H1 (cell line): ENCODE measurements around the gene RETREG3. TPM values are rescaled to one million over a fixed set of nuclear protein-coding genes. Genes with fewer than 3 reads are reported as not detected.
"Not testable (repeated sequence)": the region's sequence is repeated elsewhere in the genome, so short reads cannot be mapped to it uniquely, and the experiment has no call there.

Experiments used
- CTCF ChIA-PET: fragments of 300-600 bp; sonication (Branson Sonifier 250); formaldehyde crosslinking; loops from one replicate; lab custom pipeline; 2021; ENCODE audit not compliant: partially characterized antibody; lab: Charles Lee
- POLR2A ChIA-PET: fragments of 300-600 bp; sonication (Branson Sonifier 250); formaldehyde crosslinking; loops from one replicate; lab custom pipeline; 2021; ENCODE audit warnings: inconsistent platforms; ENCODE audit not compliant: partially characterized antibody; lab: Charles Lee
- DNase-seq, 2 experiments: peaks; one replicate each; pipeline versions ENCODE4 v3.0.0 to v3.0.0-alpha.2; 2010 to 2022; ENCODE audit warnings: low spot score in 2 of 2, low read depth in 1 of 2, mixed read lengths in 1 of 2
- FAIRE-seq: peaks from 2 replicates; lab custom pipeline; 2011; peaks lifted over from hg19 to GRCh38; lab: Jason Lieb, UNC
- H2AFZ ChIP-seq: 2 replicates; pipeline ENCODE4 v1.8.1; 2012; ENCODE audit warnings: low read length, inconsistent platforms
- H2AK5ac ChIP-seq: 2 replicates; pipeline ENCODE4 v1.6.1; 2013; ENCODE audit warnings: low read depth, low read length
- H2BK120ac ChIP-seq: replicated peaks from 2 replicates; pipeline ENCODE3; 2013; ENCODE audit warnings: low read depth, low read length, inconsistent platforms
- H2BK12ac ChIP-seq: 2 replicates; pipeline ENCODE4 v1.6.1; 2013; ENCODE audit warnings: low read depth, low read length
- H2BK15ac ChIP-seq: 2 replicates; pipeline ENCODE4 v1.6.1; 2013; ENCODE audit warnings: low read length
- H2BK20ac ChIP-seq: 2 replicates; pipeline ENCODE4 v1.6.1; 2013; ENCODE audit warnings: low read length
- H2BK5ac ChIP-seq: 2 replicates; pipeline ENCODE4 v1.6.1; 2013; ENCODE audit warnings: low read depth, low read length
- H3K14ac ChIP-seq: 2 replicates; pipeline ENCODE4 v1.6.1; 2013; ENCODE audit warnings: inconsistent platforms; ENCODE audit not compliant: insufficient read length
- H3K18ac ChIP-seq: 2 replicates; pipeline ENCODE4 v1.6.1; 2013; ENCODE audit warnings: low read length; ENCODE audit errors: extremely low read depth
- H3K23ac ChIP-seq: 2 replicates; pipeline ENCODE4 v1.6.1; 2013; ENCODE audit warnings: inconsistent platforms; ENCODE audit not compliant: insufficient read length
- H3K23me2 ChIP-seq: 2 replicates; pipeline ENCODE4 v1.6.1; 2013; ENCODE audit warnings: low read depth, low read length
- H3K27ac ChIP-seq: 2 replicates; pipeline ENCODE4 v1.6.1; 2011; ENCODE audit warnings: low read depth, low read length, inconsistent platforms
- H3K27me3 ChIP-seq, 4 experiments: replicated peaks in 1 of 4; 1 replicate in 1 of 4; 2 replicates in 3 of 4; pipeline versions ENCODE4 v1.6.1 to v1.8.1; 2011 to 2013; ENCODE audit warnings: low read length in 3 of 4, mild to moderate bottlenecking in 3 of 4, inconsistent platforms in 2 of 4, mixed read lengths in 2 of 4, moderate library complexity in 1 of 4; ENCODE audit not compliant: control insufficient read depth in 3 of 4, insufficient read depth in 3 of 4; ENCODE audit errors: extremely low read depth in 1 of 4
- H3K36me3 ChIP-seq, 4 experiments: 2 replicates each; pipeline versions ENCODE4 v1.6.1 to v1.8.1; 2011 to 2013; ENCODE audit warnings: mild to moderate bottlenecking in 4 of 4, low read length in 3 of 4, moderate library complexity in 2 of 4, control low read depth in 1 of 4, inconsistent platforms in 1 of 4; ENCODE audit not compliant: insufficient read depth in 4 of 4, control insufficient read depth in 2 of 4
- H3K4ac ChIP-seq: replicated peaks from 2 replicates; pipeline ENCODE3; 2013; ENCODE audit warnings: low read length, low read depth, mixed read lengths, inconsistent platforms; ENCODE audit not compliant: insufficient read length
- H3K4me1 ChIP-seq, 4 experiments: replicated peaks in 1 of 4; 1 replicate in 1 of 4; 2 replicates in 3 of 4; pipeline versions ENCODE4 v1.6.1 to v1.8.1; 2011 to 2013; ENCODE audit warnings: low read length in 3 of 4, inconsistent platforms in 2 of 4, mixed read lengths in 1 of 4; ENCODE audit not compliant: insufficient read depth in 4 of 4, control insufficient read depth in 3 of 4
- H3K4me2 ChIP-seq, 2 experiments: 2 replicates each; pipeline versions ENCODE4 v1.6.1 to v1.8.1; 2011 to 2013; ENCODE audit warnings: low read depth in 2 of 2, low read length in 2 of 2, control low read depth in 1 of 2, inconsistent platforms in 1 of 2, mild to moderate bottlenecking in 1 of 2; ENCODE audit not compliant: insufficient read depth in 1 of 2
- H3K4me3 ChIP-seq, 4 experiments: fragments of 200-600, 300-600 bp in 1 of 4; sonication (generic), shearing (Covaris generic), sonication (Bioruptor Twin) in 1 of 4; 2 replicates each; pipeline versions ENCODE4 v1.5.1 to v1.8.1; 2011 to 2016; ENCODE audit warnings: low read length in 4 of 4, low read depth in 3 of 4, control low read depth in 2 of 4, inconsistent platforms in 2 of 4, mild to moderate bottlenecking in 2 of 4, mixed read lengths in 1 of 4, moderate library complexity in 1 of 4; ENCODE audit not compliant: insufficient read depth in 2 of 4; ENCODE audit errors: extremely low read depth in 1 of 4
- H3K56ac ChIP-seq: replicated peaks from 2 replicates; pipeline ENCODE3; 2013; ENCODE audit warnings: low read depth, mild to moderate bottlenecking, mixed read lengths, low read length, inconsistent platforms; ENCODE audit not compliant: insufficient read length
- H3K79me1 ChIP-seq: 2 replicates; pipeline ENCODE4 v1.6.1; 2013; ENCODE audit warnings: low read depth, low read length, control low read depth
- H3K79me2 ChIP-seq, 2 experiments: 2 replicates each; pipeline versions ENCODE4 v1.6.1 to v1.8.1; 2012 to 2013; ENCODE audit warnings: low read length in 2 of 2, mild to moderate bottlenecking in 2 of 2, inconsistent platforms in 1 of 2; ENCODE audit not compliant: insufficient read depth in 2 of 2, control insufficient read depth in 1 of 2
- H3K9ac ChIP-seq, 4 experiments: replicated peaks in 1 of 4; 1 replicate in 1 of 4; 2 replicates in 3 of 4; pipeline versions ENCODE4 v1.6.1 to v1.8.1; 2011 to 2013; ENCODE audit warnings: low read depth in 3 of 4, low read length in 3 of 4, control low read depth in 2 of 4, mild to moderate bottlenecking in 2 of 4, moderate library complexity in 2 of 4, inconsistent platforms in 1 of 4; ENCODE audit errors: extremely low read depth in 1 of 4
- H3K9me3 ChIP-seq, 2 experiments: 2 replicates each; pipeline versions ENCODE4 v1.6.1 to v1.8.1; 2012 to 2013; ENCODE audit warnings: mild to moderate bottlenecking in 2 of 2, moderate library complexity in 2 of 2, control low read depth in 1 of 2, inconsistent platforms in 1 of 2, low read depth in 1 of 2, low read length in 1 of 2, mixed read lengths in 1 of 2; ENCODE audit not compliant: insufficient read depth in 2 of 2
- H4K20me1 ChIP-seq, 2 experiments: replicated peaks in 1 of 2; 2 replicates each; pipeline versions ENCODE3 to v1.8.1; 2011 to 2013; ENCODE audit warnings: inconsistent platforms in 2 of 2, low read length in 2 of 2, mild to moderate bottlenecking in 1 of 2; ENCODE audit not compliant: insufficient read depth in 2 of 2, control insufficient read depth in 1 of 2
- H4K5ac ChIP-seq: 2 replicates; pipeline ENCODE4 v1.6.1; 2013; ENCODE audit warnings: low read length, low read depth, mixed read lengths, inconsistent platforms; ENCODE audit not compliant: insufficient read length
- H4K8ac ChIP-seq: 2 replicates; pipeline ENCODE4 v1.8.0; 2013; ENCODE audit warnings: mild to moderate bottlenecking, moderate library complexity, low read length, inconsistent platforms; ENCODE audit not compliant: insufficient read depth; ENCODE audit errors: extremely low read depth
- H4K91ac ChIP-seq: replicated peaks from 2 replicates; pipeline ENCODE3; 2013; ENCODE audit warnings: low read length, mixed read lengths, inconsistent platforms; ENCODE audit not compliant: insufficient read length
- WGBS, 2 experiments: shearing (Covaris generic) in 1 of 2; methylation state at CpG; one replicate each; pipeline versions ENCODE4 v1.1.6 to v1.1.7; 2013 to 2015; ENCODE audit warnings: low lambda C conversion rate in 2 of 2, mixed read lengths in 2 of 2, inconsistent platforms in 1 of 2, low coverage in 1 of 2, missing lambda C conversion rate in 1 of 2; ENCODE audit not compliant: insufficient replicate concordance in 2 of 2, insufficient coverage in 1 of 2, insufficient read length in 1 of 2; ENCODE audit errors: extremely low coverage in 1 of 2, missing lambda C conversion rate in 1 of 2; 5-methylcytosine and 5-hydroxymethylcytosine counted together
- polyA plus RNA-seq, 7 experiments: library from polyadenylated mRNA; depleted of rRNA in 3 of 7; stranded (reverse) in 5 of 7; unstranded in 2 of 7; fragments of >200 nt in 5 of 7; fragments of 200-250 nt in 2 of 7; gene quantifications; 1 replicate in 5 of 7; 2 replicates in 1 of 7; 4 replicates in 1 of 7; pipeline versions ENCODE4 v1.2.1 to v1.2.3, GENCODE V29; 2011 to 2013; ENCODE audit warnings: missing spikeins in 2 of 7, mixed read lengths in 2 of 7
- total RNA-seq: library from RNA; stranded (reverse); fragmentation: NEBNext Ultra II Directional; extraction: Animal tissue kit (Norgen Biotek cat#: 25700); gene quantifications from 2 replicates; pipeline ENCODE4 v1.2.1, GENCODE V29; 2021

RETREG3 gene
- total and polyA plus RNA-seq, 2 of the 8 experiments (the other 6 are each of a cell fraction or from before 2014, with no cell fraction given), result 23.7 to 42.6 TPM

DNA sequence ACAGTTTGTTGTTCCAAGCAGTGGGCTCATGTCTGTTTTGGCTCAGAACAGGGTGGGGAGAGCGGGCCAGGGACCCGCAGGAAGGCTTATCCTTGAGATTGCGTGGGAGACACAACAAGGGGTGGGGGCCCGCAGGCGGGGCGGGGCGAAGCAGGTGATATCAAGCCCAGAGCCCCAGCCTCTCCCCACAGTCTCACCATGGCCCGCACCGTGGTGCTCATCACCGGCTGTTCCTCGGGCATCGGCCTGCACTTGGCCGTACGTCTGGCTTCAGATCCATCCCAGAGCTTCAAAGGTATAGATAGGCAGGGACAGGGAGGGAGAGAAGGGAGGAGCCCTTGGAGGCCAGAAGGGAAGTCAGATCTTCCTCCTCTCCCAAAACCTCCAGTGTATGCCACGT lies 56.4 kb downstream of the RETREG3 start, which contains the start of gene HSD17B1:
TSS of gene HSD17B1 (plus strand) at position 188 of the 400 bp plus-strand sequence. CDS start at position 199, 11 bp downstream.
- not testable (repeated sequence) for H3K79me2 ChIP-seq, H3K18ac ChIP-seq, H4K20me1 ChIP-seq, H2AFZ ChIP-seq, H2BK15ac ChIP-seq, H3K79me1 ChIP-seq, H2BK120ac ChIP-seq, H2BK5ac ChIP-seq, H3K23me2 ChIP-seq, H3K36me3 ChIP-seq, H2AK5ac ChIP-seq, H4K5ac ChIP-seq, H3K56ac ChIP-seq, H3K27ac ChIP-seq, H2BK20ac ChIP-seq, H3K27me3 ChIP-seq, H3K14ac ChIP-seq, H3K4ac ChIP-seq, FAIRE-seq, H3K23ac ChIP-seq, H4K8ac ChIP-seq, H3K9me3 ChIP-seq, DNase-seq, H3K9ac ChIP-seq
- peak within 1 kb of the TSS in 3 of 4 experiments; percentile 61 to 84 (median 74); a peak in 5 of 8 replicates for H3K4me3 ChIP-seq
- 0 out of 2 replicates have a peak within 1 kb of the TSS, but pooled peaks have one; percentile 17 for H2BK12ac ChIP-seq
- POLR2A ChIA-PET, result interaction anchor here (1.5 to 2.9 kb wide), 2 partner anchors 14 to 220 kb away, joined by 3 to 15 read pairs; partner anchors contain the start of genes MLX and VPS25
- peaks cover 0 to 12% (median 8%) of the 10 kb centered on the region in 4 experiments; a peak in 6 of 7 replicates for H3K4me1 ChIP-seq
- peak within 1 kb of the TSS; percentile 75 to 87; a peak in 3 of 4 replicates for H3K4me2 ChIP-seq
- WGBS, 2 experiments, result 96% methylated on average over 8 of the region's 15 CpGs; no CpG with 5 or more reads in 1 of the 2 experiments
- CTCF ChIA-PET, result interaction anchor here (0.8 to 3.1 kb wide), 5 partner anchors 12 to 126 kb away, joined by 3 to 15 read pairs (median 7); partner anchors contain the start of genes MLX and PSMC3IP
- peak within 1 kb of the TSS; percentile 30 for H4K91ac ChIP-seq
